DMS 273 (cell line): ENCODE data around the gene CHKA.

Source experiments
- DNase-seq: peaks from one replicate; lab custom pipeline; 2025; ENCODE audit not compliant: unreplicated experiment; lab: John Stamatoyannopoulos, UW

Gene CHKA

DNA sequence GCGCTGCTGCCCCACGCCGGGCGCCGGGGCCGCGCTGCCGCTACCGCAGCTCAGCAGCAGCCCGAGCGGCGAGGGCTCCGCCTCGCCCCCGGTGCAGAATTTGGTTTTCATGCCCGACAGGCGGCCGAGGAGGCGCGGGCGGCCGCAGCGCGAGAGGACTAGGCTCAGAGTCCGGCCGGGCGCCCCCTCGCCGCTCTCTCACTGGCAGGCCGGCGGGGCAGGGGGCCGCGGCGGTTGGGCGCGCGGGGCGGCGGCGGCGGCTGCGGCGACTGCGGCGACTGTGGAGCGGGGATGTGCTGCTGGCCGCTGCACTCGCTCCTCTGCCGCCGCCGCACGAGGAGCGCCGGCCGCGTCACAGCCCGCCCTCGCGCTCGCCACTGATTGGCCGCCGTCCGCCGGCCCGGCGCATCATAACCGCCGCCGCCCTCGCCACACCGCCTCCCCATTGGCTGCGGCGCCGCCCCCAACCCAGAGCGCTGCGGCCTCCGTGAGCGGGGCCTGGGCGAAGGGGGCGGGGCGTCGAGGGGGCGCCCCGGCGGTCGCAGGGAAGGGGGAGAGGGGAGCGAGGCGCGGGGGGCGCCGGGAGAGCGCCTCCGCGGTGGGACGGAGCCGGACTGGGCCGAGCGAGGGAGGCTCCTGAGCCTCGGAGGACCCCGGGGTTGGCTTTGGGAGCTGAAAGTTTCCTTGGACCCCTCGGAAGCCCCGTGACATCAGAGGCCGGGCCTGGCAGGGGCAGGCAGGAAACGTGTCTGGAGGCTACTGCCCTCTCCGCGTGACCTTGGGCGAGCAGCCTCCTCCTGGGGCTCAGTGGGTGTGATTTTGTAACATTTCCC is at the start of gene CHKA:
CHKA (minus strand) TSS at position 322 of the 833 bp plus-strand sequence; CDS start at position 111, 211 bp downstream.
- peak; percentile 94 for DNase-seq

DNA sequence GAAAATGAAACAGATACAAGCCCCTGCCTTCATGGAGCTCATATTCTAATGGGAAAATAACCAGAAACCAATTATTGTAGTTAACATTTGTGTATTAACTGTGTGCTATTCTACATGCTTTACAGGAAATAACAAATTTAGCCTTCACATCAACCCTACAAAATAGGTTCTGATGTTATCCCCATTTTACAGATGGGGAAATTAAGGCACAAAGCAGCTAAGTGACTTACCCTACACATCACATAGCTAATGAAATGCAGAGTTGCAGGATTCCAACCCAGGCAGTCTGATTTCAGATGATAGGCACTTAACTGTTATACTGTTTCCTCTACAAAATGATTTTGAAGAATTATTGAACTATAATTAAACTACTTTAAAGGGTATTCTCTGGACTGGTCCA is 48.3 kb upstream of the CHKA start:
- no peak for DNase-seq

DNA sequence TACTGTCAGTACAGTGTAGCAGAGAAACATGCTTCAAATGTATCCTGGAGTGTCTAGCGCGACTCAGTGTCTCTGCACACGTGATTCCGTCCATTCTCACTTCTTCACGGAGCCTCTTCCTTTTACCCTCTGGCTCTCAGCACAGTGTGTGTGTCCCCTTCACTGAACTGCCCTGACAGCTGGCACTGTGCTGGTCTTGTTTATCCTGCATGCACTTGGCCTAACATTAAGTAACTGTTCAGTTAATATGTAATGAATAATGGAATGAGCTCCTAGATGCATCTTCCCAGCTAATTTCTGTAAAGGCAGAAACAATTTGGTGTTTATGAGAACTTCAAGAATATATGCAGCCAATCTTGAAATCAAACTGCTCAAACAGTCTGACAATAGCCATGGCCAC is 47.5 kb upstream of the CHKA start:
- DNase-seq = no peak

DNA sequence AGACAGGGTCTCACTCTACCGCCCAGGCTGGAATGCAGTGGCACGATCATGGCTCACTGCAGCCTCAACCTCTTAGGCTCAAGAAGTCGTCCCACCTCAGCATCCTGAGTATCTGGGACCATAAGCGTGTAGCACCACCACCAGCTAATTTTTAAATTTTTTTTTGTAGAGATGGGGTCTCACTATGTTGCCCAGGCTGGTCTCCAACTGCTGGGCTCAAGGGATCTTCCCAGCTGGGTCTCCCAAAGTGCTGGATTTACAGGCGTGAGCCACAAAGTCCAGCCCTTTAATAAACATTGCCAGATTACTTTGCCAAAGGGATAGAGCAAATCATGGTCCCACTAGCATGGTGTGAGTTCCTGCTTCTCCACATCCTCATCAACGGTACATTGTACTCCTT is 46.3 kb upstream of the CHKA start:
- DNase-seq = no peak

DNA sequence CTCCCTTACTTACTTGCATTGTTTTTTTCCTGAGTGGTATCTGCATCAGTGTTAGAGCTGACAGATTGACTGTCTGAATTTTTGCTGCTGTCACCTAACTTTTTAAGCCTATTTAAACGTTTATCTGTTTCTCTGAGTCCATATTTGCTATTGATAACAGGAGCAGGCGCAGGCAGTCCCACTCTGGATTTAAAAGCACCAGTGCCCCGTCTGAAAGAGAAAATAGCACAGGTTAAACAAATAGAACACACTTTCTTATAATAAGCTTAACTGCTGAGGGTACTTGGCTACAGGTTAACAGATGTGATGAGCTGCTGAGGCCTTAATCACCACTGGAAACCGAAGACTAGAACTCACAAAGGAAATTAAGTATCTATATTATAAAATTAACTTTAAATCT is 45.8 kb upstream of the CHKA start:
- no peak for DNase-seq

DNA sequence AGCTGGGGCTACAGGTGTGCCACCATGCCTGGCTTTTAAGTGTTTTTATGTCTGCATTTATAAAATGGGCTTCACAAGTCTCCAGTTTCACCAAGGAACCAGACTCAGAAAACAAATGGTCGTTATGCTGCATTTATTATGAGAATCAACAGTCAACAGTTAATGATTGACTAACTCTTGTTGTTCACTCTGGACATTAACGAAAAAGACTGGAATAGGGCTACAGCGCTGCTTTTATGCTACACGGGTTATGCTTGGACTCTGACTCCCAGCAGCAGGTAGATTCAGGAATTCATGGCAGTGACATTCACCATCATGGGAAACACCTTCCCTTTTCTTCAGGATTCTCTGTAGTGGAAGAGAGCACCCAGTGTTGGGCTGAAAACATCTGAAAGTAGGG is 44.4 kb upstream of the CHKA start:
- no peak for DNase-seq

DNA sequence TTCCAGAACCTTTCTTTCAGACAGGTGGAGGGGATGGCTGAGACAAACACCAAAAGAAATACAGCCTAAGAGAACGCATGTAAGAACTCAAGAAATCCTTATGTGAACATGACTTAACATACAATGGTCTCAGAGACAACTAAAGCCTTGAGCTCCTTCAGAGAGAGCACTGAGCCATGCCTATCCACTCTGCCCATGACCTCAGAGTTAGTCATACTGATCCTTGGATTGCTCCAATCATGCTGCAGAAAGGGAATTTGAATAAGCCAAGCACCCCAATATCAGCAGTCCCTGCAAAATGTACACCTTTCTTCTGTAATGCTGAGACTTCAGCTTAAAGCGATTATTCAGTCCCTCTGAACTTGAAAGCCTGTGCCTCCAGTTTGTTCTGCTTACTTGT is 43.2 kb upstream of the CHKA start:
- DNase-seq = no peak

DNA sequence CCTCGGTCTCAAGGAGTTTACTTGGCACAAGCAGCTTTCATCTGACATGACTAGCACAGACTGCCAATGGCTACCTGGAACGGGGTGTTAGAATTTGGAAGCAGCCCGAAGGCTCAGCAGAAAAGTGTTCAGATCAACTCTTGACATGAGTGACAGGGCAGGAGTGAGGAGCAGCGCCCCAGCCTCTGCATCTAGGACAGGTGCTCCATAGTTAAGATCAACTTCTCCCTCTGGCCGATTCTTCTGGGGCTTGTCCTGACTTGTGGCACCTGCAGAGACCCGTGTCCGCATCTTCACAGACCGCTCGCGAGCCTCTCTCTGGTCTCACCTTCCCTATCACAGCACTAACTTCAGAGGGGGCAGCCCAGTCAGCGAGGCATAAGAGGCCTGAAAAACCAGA is 42.5 kb upstream of the CHKA start:
- DNase-seq = no peak

DNA sequence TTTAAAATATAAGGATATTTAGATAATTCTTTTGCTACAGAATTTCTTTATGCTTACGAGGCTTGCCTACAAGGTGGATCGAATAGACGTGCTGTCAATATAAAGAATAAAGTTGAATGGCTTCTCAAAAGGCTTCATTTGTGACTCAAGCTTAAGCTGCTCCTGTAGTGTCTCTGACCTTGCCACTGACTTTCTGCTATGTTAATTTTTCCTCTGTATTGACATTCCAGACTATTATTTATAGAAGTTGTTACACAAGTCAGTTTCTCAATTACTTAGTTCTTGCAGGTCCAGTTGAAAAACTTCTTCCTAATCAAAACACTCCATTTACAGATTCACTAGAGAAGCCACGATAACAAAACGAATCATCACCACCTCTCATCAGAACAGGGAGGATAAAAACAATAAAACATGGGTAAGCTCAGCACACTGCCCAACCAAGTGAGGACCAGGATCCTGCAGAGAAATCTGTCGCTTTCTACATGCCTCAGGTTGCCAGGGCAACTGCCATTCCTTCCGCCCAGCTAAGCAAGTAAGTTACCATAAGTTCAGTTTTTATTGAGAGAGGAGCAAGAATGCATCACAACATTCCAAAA is 39.0 kb upstream of the CHKA start:
- DNase-seq = no peak

DNA sequence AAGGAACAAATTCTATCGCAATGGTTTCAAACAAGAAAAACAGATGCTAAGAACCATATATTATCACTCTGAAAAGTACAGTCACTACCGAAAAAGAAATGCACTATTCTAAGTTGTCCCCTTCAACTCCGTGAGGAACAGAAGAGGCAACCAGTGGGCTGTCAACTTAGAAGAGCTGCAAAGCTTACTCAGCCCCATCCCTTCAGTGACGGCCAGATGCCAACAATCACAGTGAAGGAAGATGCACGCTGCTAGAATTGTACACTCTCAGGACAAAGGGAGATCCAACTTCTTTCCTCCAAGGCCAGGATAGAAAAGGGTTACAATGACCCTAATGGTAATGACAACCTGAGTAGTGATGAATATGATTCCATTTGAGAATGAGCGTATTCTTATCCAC is 38.5 kb upstream of the CHKA start:
- no peak for DNase-seq

DNA sequence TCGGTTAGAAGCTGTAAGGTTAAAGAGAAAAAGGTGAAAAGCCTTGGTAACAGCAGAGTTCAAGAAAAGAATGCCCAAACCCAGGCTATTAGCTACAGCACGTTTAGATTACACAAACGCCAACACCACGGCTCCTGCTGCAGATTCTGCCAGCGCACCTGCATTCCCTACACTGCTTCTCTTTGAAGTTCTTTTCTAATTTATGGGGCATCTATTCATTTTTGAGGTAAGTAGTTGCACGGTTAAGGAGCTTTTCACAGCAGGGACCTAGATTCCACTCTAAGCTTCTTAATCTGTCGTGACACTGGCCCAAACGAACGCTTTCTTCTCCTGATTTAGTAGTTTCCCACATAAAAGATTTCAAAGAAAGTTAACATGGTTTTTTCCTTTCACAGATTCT is 38.0 kb upstream of the CHKA start:
- no peak for DNase-seq

DNA sequence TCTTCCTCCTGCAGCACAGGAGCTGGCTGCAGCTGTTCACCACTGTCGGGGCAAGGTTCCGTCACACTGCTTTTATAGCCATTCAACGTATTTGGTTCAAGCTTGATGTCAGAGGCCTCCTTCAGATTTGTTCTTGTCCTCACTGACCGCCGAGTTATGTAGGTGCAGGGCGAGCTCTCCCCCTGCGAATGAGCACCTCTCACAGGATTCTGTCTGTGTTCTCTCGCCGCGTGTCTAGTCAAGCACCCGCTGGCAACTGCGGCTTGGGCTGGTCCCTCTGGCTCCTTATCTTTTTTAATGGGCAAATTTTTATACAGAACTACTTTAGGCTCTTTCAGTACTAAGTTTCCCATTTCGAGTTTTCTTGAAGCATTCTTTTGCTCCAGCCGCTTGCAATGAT is 37.4 kb upstream of the CHKA start:
- no peak for DNase-seq

DNA sequence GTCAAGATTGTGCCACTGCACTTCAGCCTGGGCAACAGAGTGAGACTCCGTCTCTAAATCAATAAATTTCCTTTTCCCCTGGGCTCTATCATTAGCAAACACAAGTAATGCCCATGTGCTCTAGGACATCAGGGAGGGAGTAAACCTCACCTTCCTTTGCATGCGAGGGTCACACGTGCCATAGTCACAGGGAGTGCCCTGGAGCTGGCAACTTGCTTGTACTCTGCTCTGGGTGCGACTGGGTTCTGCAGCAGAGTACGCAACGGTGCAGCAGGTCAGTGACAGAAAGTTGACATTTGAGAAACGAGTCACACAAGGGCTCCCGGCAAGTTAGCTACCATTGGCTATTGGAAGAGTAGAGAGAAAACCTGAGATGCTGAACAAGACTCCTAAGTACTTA is 32.6 kb upstream of the CHKA start:
- no peak for DNase-seq

DNA sequence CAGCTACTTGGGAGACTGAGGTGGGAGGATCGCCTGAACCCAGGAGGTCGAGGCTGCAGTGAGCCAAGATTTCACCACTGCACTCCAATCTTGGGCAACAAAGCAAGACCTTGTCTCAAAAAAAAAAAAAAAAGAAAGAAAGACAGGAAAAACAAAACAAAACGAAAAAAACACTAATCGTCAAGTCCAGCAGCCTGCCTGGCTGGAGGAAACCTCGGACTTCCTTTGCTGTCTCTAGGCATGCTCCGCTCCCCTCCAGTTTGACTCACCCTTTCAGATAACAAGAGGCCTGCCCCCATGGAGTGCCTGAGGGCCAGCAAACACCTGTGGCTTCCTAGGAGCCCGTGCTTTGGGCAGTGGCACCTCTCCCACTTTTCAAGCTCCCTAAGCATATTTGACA is 28.8 kb upstream of the CHKA start:
- no peak for DNase-seq

DNA sequence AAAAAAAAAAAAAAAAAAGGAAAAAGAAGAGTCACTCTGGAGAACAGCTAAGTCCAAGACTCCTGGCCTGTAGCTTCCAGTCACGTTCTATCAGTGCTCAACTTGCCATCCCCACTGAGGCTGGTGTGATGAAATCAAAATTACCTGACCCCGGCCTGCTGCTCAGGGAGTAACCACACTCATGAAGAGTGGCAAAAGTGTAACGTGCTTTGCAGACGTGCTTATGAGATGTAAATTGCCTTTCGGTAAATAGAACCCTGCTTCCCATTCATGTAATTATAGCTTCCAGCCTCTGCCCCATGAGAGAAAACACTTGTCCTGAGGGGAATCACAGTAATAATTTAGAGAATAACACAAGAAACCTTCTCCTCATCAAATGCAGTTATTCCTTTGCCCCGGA is 28.2 kb upstream of the CHKA start:
- DNase-seq = no peak

DNA sequence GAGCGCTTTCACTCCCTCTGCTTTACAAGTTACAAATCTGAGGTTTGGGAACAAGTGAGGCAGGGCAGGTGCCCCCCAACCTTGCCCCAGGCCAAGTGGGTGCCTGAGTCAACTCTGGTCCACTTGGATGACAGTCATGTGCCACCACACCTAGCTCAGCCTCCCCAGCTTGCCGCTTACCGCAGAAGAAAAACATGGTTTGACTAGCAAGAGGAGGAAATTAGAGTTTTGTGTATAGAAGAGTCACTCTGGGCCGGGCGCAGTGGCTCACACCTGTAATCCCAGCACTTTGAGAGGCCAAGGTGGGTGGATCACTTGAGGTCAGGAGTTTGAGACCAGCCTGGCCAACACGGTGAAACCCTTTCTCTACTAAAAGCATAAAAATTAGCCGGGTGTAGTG is 27.7 kb upstream of the CHKA start:
- DNase-seq = no peak

DNA sequence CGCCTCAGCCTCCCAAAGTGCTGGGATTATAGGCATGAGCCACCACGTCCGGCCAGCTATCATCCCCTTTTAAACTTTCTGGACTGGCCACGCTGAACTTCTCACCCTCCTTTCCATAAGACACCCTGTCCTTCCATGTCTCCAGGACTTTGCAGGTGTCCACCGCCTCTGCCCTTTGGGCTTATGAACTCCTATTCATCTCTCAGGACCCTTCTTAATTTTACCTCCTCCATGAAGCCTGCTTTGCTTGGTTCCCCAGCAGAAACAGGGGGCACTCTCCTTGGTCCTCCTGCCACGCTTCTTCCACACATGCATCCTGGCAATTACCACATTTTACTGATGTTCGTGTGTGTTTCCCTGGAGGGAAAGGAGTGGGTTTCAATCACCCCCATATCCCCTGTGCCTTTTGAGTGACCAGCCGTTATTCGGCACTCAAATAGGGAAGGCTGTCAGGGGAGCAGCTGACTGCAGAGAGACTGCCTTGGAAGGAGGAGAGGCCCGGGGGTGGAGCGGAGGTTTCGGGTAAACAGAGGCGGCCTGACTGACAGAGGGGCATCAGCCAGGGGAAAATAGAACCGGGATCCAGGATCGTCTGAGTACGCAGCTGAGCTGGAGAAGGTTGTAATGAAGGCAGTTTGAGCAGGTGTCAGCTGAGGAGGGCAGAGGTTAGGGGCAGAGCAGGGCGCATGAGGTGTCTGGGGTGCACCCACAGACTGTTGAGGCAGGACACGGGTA is 27.1 kb upstream of the CHKA start:
- no peak for DNase-seq

DNA sequence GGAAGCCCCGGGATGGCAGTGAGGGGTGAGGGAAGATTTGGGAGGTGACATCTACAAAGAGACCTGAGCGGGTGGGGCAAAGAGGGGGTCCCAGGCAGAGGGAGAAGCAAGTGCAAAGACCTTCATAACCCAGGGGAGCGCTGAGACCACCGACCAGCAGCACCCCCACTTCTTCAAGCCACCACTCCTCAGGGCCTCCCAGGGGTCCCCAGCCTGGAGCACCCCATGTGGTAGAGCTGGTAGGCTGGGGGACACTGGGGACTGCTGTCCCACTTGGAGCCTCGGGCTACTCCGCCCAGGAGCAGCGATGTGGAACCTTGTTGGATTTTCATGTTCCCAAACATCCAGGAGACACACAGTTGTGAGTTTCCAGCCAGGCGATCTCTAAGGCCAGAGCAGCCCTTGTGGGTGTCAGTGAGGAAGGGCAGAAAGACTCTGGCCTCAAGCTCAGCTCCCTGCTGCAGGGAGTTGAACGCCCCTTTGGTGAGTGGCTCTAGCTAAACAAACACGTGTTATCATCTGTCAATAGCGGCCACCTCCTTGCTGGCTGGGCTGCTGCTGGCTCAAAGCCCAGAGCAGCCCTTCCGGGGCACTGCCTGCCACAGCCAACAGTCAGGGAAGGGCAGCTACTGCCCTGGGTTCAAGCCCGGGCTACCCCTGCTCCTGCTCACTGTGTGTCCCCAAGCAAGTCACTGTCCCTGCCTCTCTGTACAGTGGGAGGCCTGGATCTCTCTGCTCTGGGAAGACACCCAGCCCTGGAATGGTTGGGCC is 25.7 kb upstream of the CHKA start:
- peak; percentile 52 for DNase-seq

DNA sequence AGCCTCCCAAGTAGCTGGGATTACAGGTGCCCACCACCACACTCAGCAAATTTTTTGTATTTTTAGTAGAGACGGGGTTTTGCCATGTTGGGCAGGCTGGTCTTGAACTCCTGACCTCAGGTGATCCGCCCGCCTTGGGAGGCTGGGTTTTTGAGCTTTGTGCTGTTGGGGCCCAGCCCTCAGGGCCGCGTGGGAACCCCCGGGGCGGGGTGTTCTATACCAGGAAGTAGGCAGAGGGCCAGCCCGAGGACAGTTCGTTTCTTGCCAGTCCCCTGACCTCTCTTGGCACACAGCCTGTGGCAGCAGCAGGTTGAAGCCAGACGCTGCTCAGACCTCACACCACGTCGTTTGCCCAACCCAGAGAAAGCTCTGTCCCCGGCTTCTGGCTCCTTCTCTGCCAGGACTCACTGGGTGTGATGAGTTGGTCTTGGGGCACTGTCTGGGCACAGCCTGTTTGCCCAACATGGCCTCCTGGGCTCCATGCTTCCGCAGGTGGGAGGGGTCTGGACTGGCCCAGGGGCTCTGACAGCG is 24.9 kb upstream of the CHKA start:
- peak; percentile 36 for DNase-seq

DNA sequence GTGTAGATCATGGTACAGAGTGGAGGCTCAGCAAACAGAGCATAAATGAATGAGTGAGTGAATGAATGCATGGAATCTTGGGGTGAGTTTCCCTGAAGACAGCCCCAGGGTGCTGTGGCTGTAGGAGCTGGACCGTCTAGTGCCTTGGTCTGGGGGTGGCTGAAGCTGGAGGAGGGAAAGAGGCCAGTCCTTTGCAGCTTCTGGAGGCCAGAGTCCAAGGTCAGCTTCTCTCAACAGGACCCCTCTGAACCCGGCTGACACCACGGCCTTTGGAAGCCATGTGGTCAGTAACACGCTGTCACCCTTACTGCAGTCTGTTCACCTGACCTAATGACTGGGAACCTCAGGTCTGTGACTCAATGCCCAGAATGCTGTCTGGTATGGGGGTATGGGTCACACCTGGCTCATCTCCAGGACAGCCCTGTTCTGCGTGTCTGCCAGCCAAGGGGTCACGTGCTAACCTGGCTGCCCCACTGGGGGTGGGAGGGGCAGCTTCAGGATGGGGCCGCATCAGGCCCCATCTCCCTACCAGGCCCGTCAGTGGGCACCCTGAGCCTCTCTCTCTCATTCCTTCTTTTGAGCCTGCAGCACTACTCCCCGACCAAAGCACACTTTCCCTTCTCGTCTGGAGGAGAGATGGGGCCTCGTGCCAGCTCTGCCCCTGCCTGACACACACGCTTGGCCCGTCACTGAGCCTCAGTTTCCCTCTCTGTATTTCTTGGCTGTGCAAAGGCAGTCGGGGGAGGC is 24.1 kb upstream of the CHKA start:
- no peak for DNase-seq

DNA sequence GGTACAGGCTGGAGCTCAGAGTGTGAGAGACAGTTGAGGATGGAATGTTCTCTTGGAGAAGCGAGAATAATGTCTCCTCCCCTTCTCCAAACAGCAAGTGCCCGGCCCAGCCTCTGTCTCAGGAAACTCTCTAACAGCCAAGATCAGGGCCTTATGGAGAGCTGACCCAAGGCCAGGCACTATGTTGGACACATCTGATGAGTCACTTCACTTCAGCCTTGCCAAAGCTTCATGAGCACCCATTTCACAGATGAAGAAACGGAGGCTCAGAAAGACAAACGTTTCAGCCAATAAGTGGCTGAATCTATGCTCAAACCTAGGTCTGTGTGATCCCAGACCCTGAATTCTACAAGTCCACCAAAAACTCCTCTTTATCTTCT is 22.1 kb upstream of the CHKA start:
- no peak for DNase-seq
